Right atrium auricular region (tissue), 2 donors: ENCODE results near the gene NAA50. TPM values are rescaled to one million over a fixed set of nuclear protein-coding genes. Genes with fewer than 3 reads are reported as not detected.

ENCODE experiments used
- DNase-seq: peaks from one replicate; pipeline ENCODE4 v3.0.0-alpha.2; 2019; ENCODE audit warnings: low spot score
- H3K27ac ChIP-seq, 2 donors: fragments of 200-600 bp; sonication (generic); 1 replicate in 1 of 2; 2 replicates in 1 of 2; pipeline ENCODE4 v1.5.1; 2016 to 2019
- H3K27me3 ChIP-seq, 2 donors: fragments of 200-600 bp; sonication (generic); one replicate each; pipeline versions ENCODE4 v1.5.1 to v1.6.0; 2017 to 2019
- H3K36me3 ChIP-seq: fragments of 200-600 bp; sonication (generic); one replicate; pipeline ENCODE4 v1.5.1; 2016
- H3K4me1 ChIP-seq, 2 donors: fragments of 200-600 bp; sonication (generic); one replicate each; pipeline versions ENCODE4 v1.5.1 to v1.6.0; 2017 to 2019
- H3K4me3 ChIP-seq, 2 donors: fragments of 200-600 bp; sonication (generic); 1 replicate in 1 of 2; 2 replicates in 1 of 2; pipeline ENCODE4 v1.5.1; 2017 to 2019; ENCODE audit warnings: mild to moderate bottlenecking in 1 of 2, moderate library complexity in 1 of 2
- H3K9me3 ChIP-seq, 2 donors: fragments of 200-600 bp; sonication (generic); one replicate each; pipeline ENCODE4 v1.5.1; 2019
- CTCF ChIP-seq, 2 donors: fragments of 200-600 bp; sonication (generic); IDR thresholded peaks; one replicate each; pipeline ENCODE4 v1.5.1; 2019; ENCODE audit warnings: antibody characterized with exemption in 2 of 2
- total RNA-seq, 2 donors: library from RNA; depleted of rRNA; stranded (reverse); fragments of >200 nt; gene quantifications; one replicate each; pipeline ENCODE4 v1.1.0, GENCODE V29; 2016

NAA50 gene
- total RNA-seq, 2 donors from 2014 or later, result 49.3 to 77.8 TPM

GRCh38 chr3:113776564-113776963 lies 30.5 kb upstream of the NAA50 start:
- Histone ChIP-seq H3K9me3 (no peaks in the 10 kb centered on the region), H3K27ac (no peak overlapping the region), H3K4me1 (no peaks in the 10 kb centered on the region), H3K4me3 (no peak overlapping the region), H3K36me3 (no peaks in the 10 kb centered on the region), H3K27me3 (no peaks in the 10 kb centered on the region)
- no peak for DNase-seq
- TF ChIP-seq CTCF (IDR thresholded peaks at IDR 0.05), result no peak

- no peak overlapping the region for H3K27ac ChIP-seq
- no peaks in the 10 kb centered on the region for H3K36me3 ChIP-seq
- no peak for TF ChIP-seq CTCF (IDR thresholded peaks at IDR 0.05)
- no peaks in the 10 kb centered on the region for H3K4me1 ChIP-seq
- no peak for DNase-seq
- H3K4me3 ChIP-seq, result no peak overlapping the region
- H3K9me3 ChIP-seq, result no peaks in the 10 kb centered on the region
- H3K27me3 ChIP-seq, result no peaks in the 10 kb centered on the region
Observed at GRCh38 chr3:113775516-113775915, 29.5 kb upstream of the NAA50 start.

- no peaks in the 10 kb centered on the region for H3K9me3 ChIP-seq
- no peak overlapping the region for H3K27ac ChIP-seq
- no peaks in the 10 kb centered on the region for H3K36me3 ChIP-seq
- no peaks in the 10 kb centered on the region for H3K27me3 ChIP-seq
- DNase-seq, result no peak
- no peaks in the 10 kb centered on the region for H3K4me1 ChIP-seq
- no peak for TF ChIP-seq CTCF (IDR thresholded peaks at IDR 0.05)
- H3K4me3 ChIP-seq, result no peak overlapping the region
Observed at GRCh38 chr3:113773381-113773780, 27.3 kb upstream of the NAA50 start.

- Histone ChIP-seq H3K27me3 (no peaks in the 10 kb centered on the region), H3K9me3 (no peaks in the 10 kb centered on the region), H3K36me3 (no peaks in the 10 kb centered on the region), H3K27ac (no peak overlapping the region), H3K4me3 (no peak overlapping the region), H3K4me1 (no peaks in the 10 kb centered on the region)
- DNase-seq, result no peak
- TF ChIP-seq CTCF (IDR thresholded peaks at IDR 0.05), result no peak
Observed at GRCh38 chr3:113771993-113772392, 25.9 kb upstream of the NAA50 start.

GRCh38 chr3:113769551-113769950 lies 23.5 kb upstream of the NAA50 start:
- Histone ChIP-seq H3K27me3 (no peaks in the 10 kb centered on the region), H3K36me3 (no peaks in the 10 kb centered on the region), H3K9me3 (no peaks in the 10 kb centered on the region), H3K4me3 (no peak overlapping the region), H3K27ac (no peak overlapping the region), H3K4me1 (no peaks in the 10 kb centered on the region)
- TF ChIP-seq CTCF (IDR thresholded peaks at IDR 0.05), result no peak
- DNase-seq, result no peak

- DNase-seq, result no peak
- no peak overlapping the region for H3K4me3 ChIP-seq
- TF ChIP-seq CTCF (IDR thresholded peaks at IDR 0.05), result no peak
- no peaks in the 10 kb centered on the region for H3K27me3 ChIP-seq
- no peaks in the 10 kb centered on the region for H3K9me3 ChIP-seq
- H3K27ac ChIP-seq, result no peak overlapping the region
- H3K4me1 ChIP-seq, result no peaks in the 10 kb centered on the region
- H3K36me3 ChIP-seq, result no peaks in the 10 kb centered on the region
Observed at GRCh38 chr3:113764698-113765097, 18.6 kb upstream of the NAA50 start.
